B cell (primary cell): Measurements from ENCODE around the gene PLAGL2. TPM values are rescaled to one million over a fixed set of nuclear protein-coding genes. Genes with fewer than 3 reads are reported as not detected.

ENCODE experiments used
- ATAC-seq: fragments of 200-7000 bp; cut with Tn5 transposase; one replicate; pipeline ENCODE4 v1.10.0; 2021; ENCODE audit warnings: low read depth, mild to moderate bottlenecking, moderate number of reproducible peaks, moderate library complexity
- CTCF ChIA-PET: fragments of 350-600 bp; sonication (Branson Sonifier 250); formaldehyde crosslinking; loops from one replicate; lab custom pipeline; 2021; ENCODE audit warnings: antibody characterized with exemption, inconsistent platforms; lab: Charles Lee
- POLR2A ChIA-PET: fragments of 350-600 bp; sonication (Branson Sonifier 250); formaldehyde crosslinking; loops from one replicate; lab custom pipeline; 2021; ENCODE audit warnings: antibody characterized with exemption; lab: Charles Lee
- DNase-seq: peaks from one replicate; pipeline ENCODE4 v3.0.0; 2013
- H2AFZ ChIP-seq: 2 replicates; pipeline ENCODE4 v1.6.1; 2012; ENCODE audit warnings: mild to moderate bottlenecking, low read depth, low read length; ENCODE audit not compliant: insufficient read depth, poor library complexity, severe bottlenecking
- H3K27ac ChIP-seq, 2 donors: 1 replicate in 1 of 2; 2 replicates in 1 of 2; pipeline ENCODE4 v1.5.1; 2012 to 2013; ENCODE audit warnings: low read length in 2 of 2, mild to moderate bottlenecking in 2 of 2, moderate library complexity in 1 of 2
- H3K27me3 ChIP-seq, 4 experiments: fragments of 200-600 bp in 1 of 4; sonication (generic) in 1 of 4; replicated peaks in 1 of 4; 1 replicate in 2 of 4; 2 replicates in 2 of 4; pipeline versions ENCODE4 v1.6.1 to v1.7.0; 2013 to 2016; ENCODE audit warnings: low read length in 3 of 4, mild to moderate bottlenecking in 2 of 4, mixed read lengths in 1 of 4, moderate library complexity in 1 of 4; ENCODE audit not compliant: insufficient read depth in 4 of 4, control insufficient read depth in 3 of 4; ENCODE audit errors: control extremely low read depth in 1 of 4
- H3K36me3 ChIP-seq, 2 experiments: replicated peaks in 1 of 2; 1 replicate in 1 of 2; 2 replicates in 1 of 2; pipeline versions ENCODE4 v1.6.1 to v1.7.1; 2013; ENCODE audit warnings: low read length in 1 of 2; ENCODE audit not compliant: insufficient read depth in 2 of 2, control insufficient read depth in 1 of 2; ENCODE audit errors: control extremely low read depth in 1 of 2, extremely low read depth in 1 of 2
- H3K4me1 ChIP-seq, 2 donors: fragments of 200-600 bp in 1 of 2; sonication (generic) in 1 of 2; 1 replicate in 1 of 2; 2 replicates in 1 of 2; pipeline versions ENCODE4 v1.5.1 to v1.6.1; 2013 to 2017; ENCODE audit warnings: low read length in 2 of 2; ENCODE audit not compliant: control insufficient read depth in 2 of 2, insufficient read depth in 2 of 2
- H3K4me2 ChIP-seq: replicated peaks from 2 replicates; pipeline ENCODE3; 2012; ENCODE audit warnings: mild to moderate bottlenecking, low read depth, low read length; ENCODE audit not compliant: poor library complexity, severe bottlenecking
- H3K4me3 ChIP-seq, 5 experiments: fragments of 200-600 bp in 1 of 5; sonication (generic) in 1 of 5; 1 replicate in 3 of 5; 2 replicates in 2 of 5; pipeline versions ENCODE4 v1.5.1 to v1.7.0; 2011 to 2016; ENCODE audit warnings: low read length in 4 of 5, mild to moderate bottlenecking in 4 of 5, low read depth in 2 of 5, control low read depth in 1 of 5, moderate library complexity in 1 of 5; ENCODE audit not compliant: insufficient read depth in 1 of 5; ENCODE audit errors: control extremely low read depth in 1 of 5, extremely low read depth in 1 of 5
- H3K79me2 ChIP-seq: fragments of 200-600 bp; sonication (generic); one replicate; pipeline ENCODE4 v1.6.0; 2016; ENCODE audit warnings: low read length; ENCODE audit not compliant: control insufficient read depth, insufficient read depth
- H3K9ac ChIP-seq: fragments of 200-600 bp; sonication (generic); 2 replicates; pipeline ENCODE4 v1.6.1; 2017; ENCODE audit warnings: mild to moderate bottlenecking, low read length, moderate library complexity
- H3K9me3 ChIP-seq, 3 donors: one replicate each; pipeline versions ENCODE4 v1.6.1 to v1.7.1; 2013; ENCODE audit warnings: low read length in 2 of 3; ENCODE audit not compliant: control insufficient read depth in 2 of 3, insufficient read depth in 1 of 3; ENCODE audit errors: control extremely low read depth in 1 of 3
- H4K20me1 ChIP-seq: 2 replicates; pipeline ENCODE4 v1.6.0; 2012; ENCODE audit warnings: mild to moderate bottlenecking, low read length; ENCODE audit not compliant: insufficient read depth, control insufficient read depth, poor library complexity, severe bottlenecking
- H3K27ac Mint-ChIP-seq: one replicate; pipeline ENCODE4 v1.8.0; 2021; ENCODE audit warnings: mixed read lengths
- H3K27me3 Mint-ChIP-seq: one replicate; pipeline ENCODE4 v1.8.0; 2021; ENCODE audit warnings: mixed read lengths
- H3K4me1 Mint-ChIP-seq: one replicate; pipeline ENCODE4 v1.8.0; 2021; ENCODE audit warnings: mixed read lengths
- H3K4me3 Mint-ChIP-seq: one replicate; pipeline ENCODE4 v1.8.0; 2021; ENCODE audit warnings: mixed read lengths
- H3K9me3 Mint-ChIP-seq: one replicate; pipeline ENCODE4 v1.8.0; 2022; ENCODE audit warnings: mixed read lengths; ENCODE audit not compliant: insufficient read depth
- CTCF ChIP-seq: fragments of 200-600 bp; IDR thresholded peaks from one replicate; pipeline ENCODE4 v1.8.0; 2022; ENCODE audit warnings: antibody characterized with exemption, mild to moderate bottlenecking
- EZH2 ChIP-seq: IDR thresholded peaks from 2 replicates; pipeline ENCODE4 v1.6.1; 2012; ENCODE audit warnings: borderline replicate concordance, low read depth, mild to moderate bottlenecking, moderate library complexity, low read length; ENCODE audit not compliant: insufficient read depth, poor library complexity, severe bottlenecking
- WGBS: methylation state at CpG from one replicate; pipeline ENCODE4 v1.1.5; 2013; ENCODE audit warnings: missing lambda C conversion rate; ENCODE audit not compliant: insufficient coverage; 5-methylcytosine and 5-hydroxymethylcytosine counted together
- intact Hi-C: fragments of 100-400 bp; cut with micrococcal nuclease; formaldehyde crosslinking; loops from one replicate; pipeline ENCODE4 v1.10.0; 2022
- polyA plus RNA-seq: library from polyadenylated mRNA; depleted of rRNA; stranded (reverse); fragments of >200 nt; gene quantifications from 2 replicates; pipeline ENCODE4 v1.2.3, GENCODE V29; 2012
- total RNA-seq, 2 donors: library from RNA; stranded (reverse); fragments of 120-200 nt in 1 of 2; gene quantifications; 1 replicate in 1 of 2; 2 replicates in 1 of 2; pipeline versions ENCODE4 v1.2.3 to v1.2.4, GENCODE V29; 2013 to 2022

PLAGL2 gene
- total and polyA plus RNA-seq, 2 donors (not counting 1 experiment from before 2014, with no cell fraction given) = 4.4 to 18.4 TPM

GRCh38 chr20:32158943-32159660 lies 48.4 kb downstream of the PLAGL2 start:
- Mint-ChIP-seq H3K4me3 (no peak overlapping the region), H3K4me1 (peaks cover 2% of the 10 kb centered on the region), H3K27me3 (no peaks in the 10 kb centered on the region), H3K27ac (no peak overlapping the region), H3K9me3 (no peaks in the 10 kb centered on the region)
- Histone ChIP-seq H3K9ac (no peak overlapping the region), H3K27ac (no peak overlapping the region), H3K4me3 (no peak overlapping the region), H3K27me3 (no peaks in the 10 kb centered on the region), H3K9me3 (no peaks in the 10 kb centered on the region), H3K4me2 (no peak overlapping the region), H4K20me1 (no peaks in the 10 kb centered on the region), H3K36me3 (peaks cover 6 to 59% of the 10 kb centered on the region in 2 experiments), H3K4me1 (no peaks in the 10 kb centered on the region), H3K79me2 (no peaks in the 10 kb centered on the region), H2AFZ (no peak overlapping the region)
- intact Hi-C loops = no loop called here
- CTCF ChIA-PET = interaction anchor here (0.6 kb wide), 1 partner anchor 10 kb away, joined by 6 read pairs; no protein-coding TSS in a partner anchor
- TF ChIP-seq EZH2 (no peak), CTCF (no peak)
- ATAC-seq (no peak), DNase-seq (no peak)
- POLR2A ChIA-PET = no interaction called here
- no CpG with 5 or more reads among the region's 4 CpGs for WGBS

- Histone ChIP-seq H3K4me1 (no peaks in the 10 kb centered on the region), H2AFZ (no peak overlapping the region), H3K27me3 (no peaks in the 10 kb centered on the region), H3K9me3 (no peaks in the 10 kb centered on the region), H3K4me2 (no peak overlapping the region), H3K36me3 (peaks cover 7 to 62% of the 10 kb centered on the region in 2 experiments), H3K27ac (no peak overlapping the region), H3K79me2 (no peaks in the 10 kb centered on the region), H4K20me1 (no peaks in the 10 kb centered on the region), H3K9ac (no peak overlapping the region), H3K4me3 (no peak overlapping the region)
- Mint-ChIP-seq H3K27me3 (no peaks in the 10 kb centered on the region), H3K4me1 (peaks cover 2% of the 10 kb centered on the region), H3K9me3 (no peaks in the 10 kb centered on the region), H3K4me3 (no peak overlapping the region), H3K27ac (no peak overlapping the region)
- ATAC-seq (no peak), DNase-seq (no peak)
- CTCF ChIA-PET = interaction anchor here (0.6 kb wide), 1 partner anchor 10 kb away, joined by 6 read pairs; no protein-coding TSS in a partner anchor
- 98% methylated on average over 11 of the region's 11 CpGs for WGBS
- no peak for TF ChIP-seq CTCF
- no peak for TF ChIP-seq EZH2
- POLR2A ChIA-PET = no interaction called here
- intact Hi-C loops = no loop called here
These were observed 49.2 kb downstream of the PLAGL2 start for GRCh38 chr20:32158351-32158750.
